ENCODE measurements around the gene BMF. TPM values are rescaled to one million over a fixed set of nuclear protein-coding genes. Genes with fewer than 3 reads are reported as not detected.
"Not testable (repeated sequence)": the region's sequence is repeated elsewhere in the genome, so short reads cannot be mapped to it uniquely, and the experiment has no call there.

The BMF gene, protein sequence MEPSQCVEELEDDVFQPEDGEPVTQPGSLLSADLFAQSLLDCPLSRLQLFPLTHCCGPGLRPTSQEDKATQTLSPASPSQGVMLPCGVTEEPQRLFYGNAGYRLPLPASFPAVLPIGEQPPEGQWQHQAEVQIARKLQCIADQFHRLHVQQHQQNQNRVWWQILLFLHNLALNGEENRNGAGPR
- total RNA-seq (10 to 100 TPM; 13.3 to 13.7 TPM), polyA plus RNA-seq (under 1 TPM; 0.55 to 0.99 TPM)

DNA sequence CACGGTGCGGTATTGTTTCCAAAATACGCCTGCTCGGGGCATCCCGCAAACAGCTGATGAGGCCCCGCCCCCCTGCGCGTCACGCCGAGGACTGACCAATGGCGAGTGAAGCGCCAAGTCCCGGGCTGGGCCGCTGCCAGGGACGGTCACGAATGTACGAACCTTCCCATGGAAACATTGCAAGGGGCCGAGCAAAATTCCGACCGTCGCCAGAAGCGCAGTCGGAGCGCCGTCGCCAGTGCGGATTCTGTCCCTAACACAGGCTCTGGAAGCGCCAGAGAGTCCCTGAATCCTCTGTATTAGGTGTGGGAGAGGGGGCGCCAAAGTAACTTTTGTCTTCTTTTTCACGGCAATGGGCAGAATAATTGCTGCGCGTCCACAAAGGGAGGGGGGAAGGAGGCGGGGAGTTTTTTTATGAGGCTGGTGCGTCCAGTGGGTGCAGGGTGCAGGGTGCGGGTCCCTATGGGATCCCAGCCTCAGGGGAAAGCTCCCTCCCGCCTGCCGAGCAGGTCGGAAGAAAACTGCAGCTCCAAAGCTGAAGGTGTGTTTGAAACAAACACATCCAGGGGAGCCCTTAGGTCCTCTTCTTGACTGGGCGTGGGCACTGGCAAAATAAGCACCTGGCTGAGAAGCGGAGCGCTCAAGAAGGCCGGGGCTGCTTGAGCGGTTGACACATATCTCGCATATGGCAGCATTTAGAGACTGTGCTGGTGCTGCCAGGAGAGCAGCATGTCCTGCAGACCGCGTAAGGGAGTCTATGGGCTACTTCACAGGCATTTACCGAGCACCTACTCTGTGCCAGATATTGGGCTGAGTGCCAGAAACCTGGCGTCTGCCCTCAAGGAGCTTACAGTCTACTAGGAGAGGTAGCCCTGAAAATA, at the start of gene BMF:
TSS of gene BMF (minus strand) at position 25 of the 881 bp plus-strand sequence. CDS start 2,793 bp downstream, outside the sequence.
- POLR2A ChIA-PET (ENCODE audit: partially characterized antibody) = interaction anchor here (1.1 to 5.8 kb wide), 10 partner anchors 10 to 327 kb away, joined by 3 to 63 read pairs (median 5); partner anchors contain the start of genes BUB1B, FSIP1, PLCB2 and SRP14
- peaks cover 17 to 49% (median 30%) of the 10 kb centered on the region in 4 donors for H3K4me1 Mint-ChIP-seq
- CTCF ChIA-PET (ENCODE audit: partially characterized antibody) = interaction anchor here (0.6 to 15.1 kb wide), 8 partner anchors 14 to 231 kb away, joined by 3 to 175 read pairs (median 4); partner anchors contain the start of genes PLCB2 and SRP14
- peaks cover 2 to 4% of the 10 kb centered on the region in 2 donors for H3K27me3 Mint-ChIP-seq
- H3K27me3 ChIP-seq (ENCODE audit: insufficient read depth, low read length) = no peaks in the 10 kb centered on the region
- H3K4me3 Mint-ChIP-seq = peak within 1 kb of the TSS; percentile 93 to 98 (median 96)
- H3K9me3 Mint-ChIP-seq = peaks cover 0 to 1% (median 0%) of the 10 kb centered on the region in 8 donors
- H3K36me3 ChIP-seq (ENCODE audit: insufficient read depth, low read length) = no peaks in the 10 kb centered on the region
- peak; percentile 92 to 98 (median 93) for DNase-seq
- peak within 1 kb of the TSS; percentile 56 for H3K27ac ChIP-seq (ENCODE audit: low read depth, low read length)
- H3K36me3 Mint-ChIP-seq = no peaks in the 10 kb centered on the region
- intact Hi-C loops (cut with micrococcal nuclease) = loop anchor here (1.0 to 2.0 kb wide), 3 partner anchors 51 to 326 kb away; partner anchors contain the start of genes FSIP1 and SRP14
- H3K4me1 ChIP-seq (ENCODE audit: insufficient read depth, low read length) = peaks cover 46% of the 10 kb centered on the region
- no peaks in the 10 kb centered on the region for H3K9me3 ChIP-seq (ENCODE audit: control insufficient read depth in 1 of 2, low read length in 2 of 2)
- H3K27ac Mint-ChIP-seq = peak within 1 kb of the TSS; percentile 88 to 95 (median 92)
- H3K4me3 ChIP-seq (ENCODE audit: low read length in 2 of 2) = peak within 1 kb of the TSS; percentile 44 to 76

DNA sequence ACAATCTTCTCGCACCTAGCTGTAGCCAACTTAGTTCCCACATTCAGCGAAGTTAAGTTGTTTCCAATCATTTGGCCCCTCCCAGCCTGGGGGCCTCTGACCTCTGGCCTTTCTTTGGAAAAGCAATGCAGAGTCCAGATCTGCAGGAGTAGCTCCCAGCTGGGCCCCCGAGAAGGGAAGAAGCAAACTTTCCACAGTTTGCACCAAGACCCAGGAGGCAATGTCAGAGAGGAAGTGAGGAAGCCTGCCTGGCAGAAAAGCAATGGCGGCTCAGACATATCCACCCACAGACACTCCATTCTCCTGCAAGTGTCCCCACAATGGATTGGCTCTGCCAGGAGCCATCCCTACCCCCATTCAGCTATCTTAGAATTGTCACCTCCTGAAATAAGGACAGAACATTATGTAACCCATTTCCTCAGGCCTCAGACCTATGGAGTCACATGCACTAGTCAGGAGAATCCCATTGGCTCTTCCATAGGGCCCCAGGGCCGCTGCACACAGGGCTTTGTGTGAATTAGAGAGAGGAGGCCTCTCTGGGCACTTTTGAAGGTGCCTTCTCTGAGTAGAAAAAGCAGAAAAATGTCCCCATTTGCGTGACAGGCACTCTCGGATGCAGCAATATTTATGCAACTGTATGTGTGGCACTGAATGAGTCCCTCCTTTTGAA, 49.2 kb upstream of the BMF start:
- intact Hi-C loops (cut with micrococcal nuclease) = no loop called here
- no peaks in the 10 kb centered on the region for H3K9me3 ChIP-seq (ENCODE audit: control insufficient read depth in 1 of 2, low read length in 2 of 2)
- H3K27me3 Mint-ChIP-seq = no peaks in the 10 kb centered on the region
- no peak overlapping the region for H3K4me3 Mint-ChIP-seq
- no peaks in the 10 kb centered on the region for H3K27me3 ChIP-seq (ENCODE audit: insufficient read depth, low read length)
- peaks cover 0 to 3% (median 2%) of the 10 kb centered on the region in 4 donors for H3K4me1 Mint-ChIP-seq
- peaks cover 16% of the 10 kb centered on the region for H3K4me1 ChIP-seq (ENCODE audit: insufficient read depth, low read length)
- H3K36me3 ChIP-seq (ENCODE audit: insufficient read depth, low read length) = no peaks in the 10 kb centered on the region
- POLR2A ChIA-PET (ENCODE audit: partially characterized antibody) = interaction anchor here (0.8 kb wide), 1 partner anchor 110 kb away, joined by 3 read pairs; no protein-coding TSS in a partner anchor
- H3K36me3 Mint-ChIP-seq = no peaks in the 10 kb centered on the region
- CTCF ChIA-PET (ENCODE audit: partially characterized antibody) = interaction anchor here (0.6 to 2.1 kb wide), 5 partner anchors 22 to 165 kb away, joined by 3 to 10 read pairs (median 5); no protein-coding TSS in a partner anchor
- no peak overlapping the region for H3K27ac Mint-ChIP-seq
- H3K9me3 Mint-ChIP-seq = no peaks in the 10 kb centered on the region
- no peak overlapping the region for H3K27ac ChIP-seq (ENCODE audit: low read depth, low read length)
- no peak for DNase-seq
- H3K4me3 ChIP-seq (ENCODE audit: low read length in 2 of 2) = no peak overlapping the region

- ChIA-PET CTCF (ENCODE audit: partially characterized antibody) (no interaction called here), POLR2A (ENCODE audit: partially characterized antibody) (interaction anchor here (1.0 kb wide), 1 partner anchor 24 kb away, joined by 3 read pairs; no protein-coding TSS in a partner anchor)
- no peak overlapping the region for H3K4me3 ChIP-seq (ENCODE audit: low read length in 2 of 2)
- Mint-ChIP-seq H3K27ac (no peak overlapping the region), H3K27me3 (no peaks in the 10 kb centered on the region), H3K4me3 (no peak overlapping the region), H3K4me1 (peaks cover 0 to 3% (median 2%) of the 10 kb centered on the region in 4 donors), H3K9me3 (no peaks in the 10 kb centered on the region), H3K36me3 (no peaks in the 10 kb centered on the region)
- H3K4me1 ChIP-seq (ENCODE audit: insufficient read depth, low read length) = peaks cover 3% of the 10 kb centered on the region
- intact Hi-C loops (cut with micrococcal nuclease) = no loop called here
- H3K27ac ChIP-seq (ENCODE audit: low read depth, low read length) = no peak overlapping the region
- H3K27me3 ChIP-seq (ENCODE audit: insufficient read depth, low read length) = no peaks in the 10 kb centered on the region
- H3K36me3 ChIP-seq (ENCODE audit: insufficient read depth, low read length) = no peaks in the 10 kb centered on the region
- DNase-seq = no peak
- no peaks in the 10 kb centered on the region for H3K9me3 ChIP-seq (ENCODE audit: control insufficient read depth in 1 of 2, low read length in 2 of 2)
Measured at GRCh38 chr15:40155270-40155910, 46.7 kb upstream of the BMF start.

DNA sequence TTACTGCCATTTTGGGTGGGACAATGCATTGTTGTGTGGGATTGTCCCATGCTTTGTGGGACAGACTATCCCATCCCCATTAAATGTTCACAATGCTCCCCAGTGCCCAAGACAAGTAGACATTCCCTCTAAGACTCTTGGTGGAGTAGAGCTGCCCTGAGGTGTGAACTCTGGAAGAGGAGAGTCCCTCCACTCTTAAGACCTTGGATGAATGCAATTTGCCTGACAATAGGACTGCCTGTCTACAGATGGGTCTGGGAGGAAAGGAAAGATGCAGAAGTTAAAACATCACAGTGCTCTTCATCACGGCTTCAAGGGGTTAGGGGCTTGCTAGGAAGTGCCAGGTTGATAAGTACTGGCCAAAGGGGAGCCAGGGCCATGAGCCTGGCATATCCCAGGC, 46.1 kb upstream of the BMF start:
- intact Hi-C loops (cut with micrococcal nuclease); H3K27me3 ChIP-seq (ENCODE audit: insufficient read depth, low read length); H3K4me3 Mint-ChIP-seq; CTCF ChIA-PET (ENCODE audit: partially characterized antibody); H3K36me3 Mint-ChIP-seq; H3K4me1 ChIP-seq (ENCODE audit: insufficient read depth, low read length); H3K27ac Mint-ChIP-seq; H3K4me3 ChIP-seq (ENCODE audit: low read length in 2 of 2); H3K27ac ChIP-seq (ENCODE audit: low read depth, low read length); H3K4me1 Mint-ChIP-seq; H3K9me3 Mint-ChIP-seq; POLR2A ChIA-PET (ENCODE audit: partially characterized antibody); H3K27me3 Mint-ChIP-seq; H3K9me3 ChIP-seq (ENCODE audit: control insufficient read depth in 1 of 2, low read length in 2 of 2); H3K36me3 ChIP-seq (ENCODE audit: insufficient read depth, low read length); DNase-seq: not testable (repeated sequence)

DNA sequence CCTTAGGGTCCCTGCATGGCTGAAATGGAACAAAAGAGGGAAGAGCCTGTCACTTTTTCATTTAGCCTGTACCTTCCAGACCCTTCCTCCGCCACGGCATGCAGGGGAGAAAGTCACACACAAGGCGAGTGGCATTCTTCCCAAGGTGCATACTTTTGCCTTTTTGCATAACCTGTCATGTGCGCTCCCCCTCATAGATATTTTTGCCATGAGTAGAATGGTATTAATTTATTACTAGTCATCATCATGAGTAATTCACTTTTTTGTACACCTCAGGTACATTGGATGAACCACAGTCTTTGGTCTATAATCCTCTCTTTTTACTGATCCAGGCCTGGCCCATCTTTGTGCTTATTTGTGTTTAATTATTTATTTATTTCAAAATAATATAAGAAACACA, 43.3 kb upstream of the BMF start:
- no peaks in the 10 kb centered on the region for H3K9me3 ChIP-seq (ENCODE audit: control insufficient read depth in 1 of 2, low read length in 2 of 2)
- no peak for DNase-seq
- Mint-ChIP-seq H3K4me3 (no peak overlapping the region), H3K27ac (no peak overlapping the region), H3K9me3 (no peaks in the 10 kb centered on the region), H3K27me3 (peaks cover 0 to 2% of the 10 kb centered on the region in 2 donors), H3K36me3 (no peaks in the 10 kb centered on the region), H3K4me1 (no peaks in the 10 kb centered on the region)
- no peaks in the 10 kb centered on the region for H3K36me3 ChIP-seq (ENCODE audit: insufficient read depth, low read length)
- ChIA-PET CTCF (ENCODE audit: partially characterized antibody) (interaction anchor here (0.7 kb wide), 1 partner anchor 177 kb away, joined by 4 read pairs; no protein-coding TSS in a partner anchor), POLR2A (ENCODE audit: partially characterized antibody) (no interaction called here)
- intact Hi-C loops (cut with micrococcal nuclease) = no loop called here
- H3K27ac ChIP-seq (ENCODE audit: low read depth, low read length) = no peak overlapping the region
- no peaks in the 10 kb centered on the region for H3K27me3 ChIP-seq (ENCODE audit: insufficient read depth, low read length)
- H3K4me1 ChIP-seq (ENCODE audit: insufficient read depth, low read length) = no peaks in the 10 kb centered on the region
- no peak overlapping the region for H3K4me3 ChIP-seq (ENCODE audit: low read length in 2 of 2)

DNA sequence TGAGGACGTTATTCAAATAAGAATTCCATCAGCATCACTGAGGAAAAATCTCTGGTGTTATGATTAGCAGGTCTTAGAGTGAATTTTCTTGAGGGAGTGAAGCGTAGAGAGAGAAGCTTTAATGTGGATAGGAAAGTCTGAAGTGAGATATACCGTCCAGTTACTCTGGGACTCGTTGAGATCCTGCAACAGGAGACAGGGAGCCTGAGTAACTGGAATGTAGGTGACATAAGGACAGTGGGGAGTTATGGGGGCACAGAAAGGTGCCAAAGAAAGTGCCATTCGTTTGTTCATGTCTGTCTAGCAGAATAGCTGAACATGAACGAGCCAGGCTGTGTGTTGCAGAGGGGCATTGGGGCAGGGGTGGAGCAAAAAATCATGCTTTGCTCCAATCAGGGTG, 42.8 kb upstream of the BMF start:
- CTCF ChIA-PET (ENCODE audit: partially characterized antibody) = no interaction called here
- Histone ChIP-seq H3K9me3 (ENCODE audit: control insufficient read depth in 1 of 2, low read length in 2 of 2) (no peaks in the 10 kb centered on the region), H3K4me1 (ENCODE audit: insufficient read depth, low read length) (no peaks in the 10 kb centered on the region), H3K4me3 (ENCODE audit: low read length in 2 of 2) (no peak overlapping the region), H3K27me3 (ENCODE audit: insufficient read depth, low read length) (no peaks in the 10 kb centered on the region), H3K27ac (ENCODE audit: low read depth, low read length) (no peak overlapping the region), H3K36me3 (ENCODE audit: insufficient read depth, low read length) (no peaks in the 10 kb centered on the region)
- intact Hi-C loops (cut with micrococcal nuclease) = no loop called here
- no peak overlapping the region for H3K27ac Mint-ChIP-seq
- H3K4me3 Mint-ChIP-seq = no peak overlapping the region
- H3K9me3 Mint-ChIP-seq = no peaks in the 10 kb centered on the region
- POLR2A ChIA-PET (ENCODE audit: partially characterized antibody) = no interaction called here
- no peak for DNase-seq
- peaks cover 0 to 2% of the 10 kb centered on the region in 2 donors for H3K27me3 Mint-ChIP-seq
- H3K36me3 Mint-ChIP-seq = no peaks in the 10 kb centered on the region
- H3K4me1 Mint-ChIP-seq = no peaks in the 10 kb centered on the region

Measured in CD4-positive, alpha-beta memory T cell (primary cell).